Lower lobe of right lung (tissue), 2 donors: ENCODE results near the gene DCAKD. TPM values are rescaled to one million over a fixed set of nuclear protein-coding genes. Genes with fewer than 3 reads are reported as not detected.

Source experiments
- ATAC-seq, 2 donors: fragments of 200-7000 bp; cut with Tn5 transposase; one replicate each; pipeline ENCODE4 v1.9.1; 2020 to 2022; ENCODE audit warnings: mild to moderate bottlenecking in 2 of 2, moderate library complexity in 2 of 2
- DNase-seq: peaks from one replicate; pipeline ENCODE4 v3.0.0-alpha.2; 2020
- H3K27ac ChIP-seq: fragments of 200-600 bp; one replicate; pipeline ENCODE4 v1.8.0; 2022
- H3K27me3 ChIP-seq: fragments of 200-600 bp; one replicate; pipeline ENCODE4 v1.8.0; 2022; ENCODE audit warnings: low read depth
- H3K36me3 ChIP-seq: fragments of 200-600 bp; one replicate; pipeline ENCODE4 v1.8.0; 2022; ENCODE audit warnings: mild to moderate bottlenecking
- H3K4me1 ChIP-seq: fragments of 200-600 bp; one replicate; pipeline ENCODE4 v1.8.0; 2022
- H3K4me3 ChIP-seq: fragments of 200-600 bp; one replicate; pipeline ENCODE4 v1.8.0; 2022; ENCODE audit warnings: mild to moderate bottlenecking
- H3K9me3 ChIP-seq: fragments of 200-600 bp; one replicate; pipeline ENCODE4 v1.8.0; 2022
- CTCF ChIP-seq: fragments of 200-600 bp; IDR thresholded peaks from one replicate; pipeline ENCODE4 v1.8.0; 2022; ENCODE audit warnings: antibody characterized with exemption, mild to moderate bottlenecking
- intact Hi-C: fragments of 100-400 bp; cut with DNase I; formaldehyde crosslinking; loops from one replicate; pipeline ENCODE4 v1.11.0; 2022
- total RNA-seq: library from RNA; stranded (reverse); fragmentation: NEBNext Ultra II Directional; extraction: Animal tissue kit (Norgen Biotek cat#: 25700); gene quantifications from one replicate; pipeline ENCODE4 v1.2.1, GENCODE V29; 2021
- donor health status: DM: no; HTN: yes; CAD: no; lungs with severe emphysema.

DCAKD gene
- total RNA-seq, 1 donor from 2014 or later = 20.1 TPM

- Histone ChIP-seq H3K27me3 (peaks cover 34% of the 10 kb centered on the region), H3K9me3 (no peaks in the 10 kb centered on the region), H3K4me1 (no peaks in the 10 kb centered on the region), H3K4me3 (no peak overlapping the region), H3K27ac (no peak overlapping the region), H3K36me3 (no peaks in the 10 kb centered on the region)
- TF ChIP-seq CTCF = no peak
- intact Hi-C loops = no loop called here
- ATAC-seq = peak in 1 of 2 donors; percentile 25
- DNase-seq = no peak
These were observed 63.1 kb downstream of the DCAKD start for GRCh38 chr17:44988044-44988942.

- DNase-seq (no peak), ATAC-seq (no peak)
- no peaks in the 10 kb centered on the region for H3K9me3 ChIP-seq
- intact Hi-C loops = no loop called here
- no peak overlapping the region for H3K4me3 ChIP-seq
- no peaks in the 10 kb centered on the region for H3K36me3 ChIP-seq
- no peak overlapping the region for H3K27ac ChIP-seq
- H3K27me3 ChIP-seq = peaks cover 28% of the 10 kb centered on the region
- no peak for TF ChIP-seq CTCF
- H3K4me1 ChIP-seq = peaks cover 22% of the 10 kb centered on the region
These were observed 67.9 kb downstream of the DCAKD start for GRCh38 chr17:44983563-44983962.

- intact Hi-C loops = no loop called here
- DNase-seq (no peak), ATAC-seq (no peak)
- H3K36me3 ChIP-seq = no peaks in the 10 kb centered on the region
- TF ChIP-seq CTCF = no peak
- H3K4me1 ChIP-seq = peaks cover 26% of the 10 kb centered on the region
- no peak overlapping the region for H3K4me3 ChIP-seq
- no peak overlapping the region for H3K27ac ChIP-seq
- H3K27me3 ChIP-seq = peaks cover 26% of the 10 kb centered on the region
- no peaks in the 10 kb centered on the region for H3K9me3 ChIP-seq
These were observed 69.2 kb downstream of the DCAKD start for GRCh38 chr17:44982113-44982702.

- ATAC-seq (peak in 1 of 2 donors; percentile 52), DNase-seq (no peak)
- Histone ChIP-seq H3K4me3 (no peak overlapping the region), H3K36me3 (no peaks in the 10 kb centered on the region), H3K27ac (no peak overlapping the region), H3K27me3 (peaks cover 25% of the 10 kb centered on the region), H3K9me3 (no peaks in the 10 kb centered on the region), H3K4me1 (peaks cover 26% of the 10 kb centered on the region)
- intact Hi-C loops = no loop called here
- TF ChIP-seq CTCF = no peak
These were observed 70.0 kb downstream of the DCAKD start for GRCh38 chr17:44981221-44981968.

- Histone ChIP-seq H3K4me1 (peaks cover 26% of the 10 kb centered on the region), H3K9me3 (no peaks in the 10 kb centered on the region), H3K27ac (no peak overlapping the region), H3K4me3 (no peak overlapping the region), H3K36me3 (no peaks in the 10 kb centered on the region), H3K27me3 (peaks cover 39% of the 10 kb centered on the region)
- ATAC-seq (peak; percentile 13 to 16), DNase-seq (no peak)
- intact Hi-C loops = no loop called here
- TF ChIP-seq CTCF = no peak
These were observed 71.9 kb downstream of the DCAKD start for GRCh38 chr17:44979426-44979995.
